GM12878 (cell line): ENCODE data around the gene GLRA1. TPM values are rescaled to one million over a fixed set of nuclear protein-coding genes. Genes with fewer than 3 reads are reported as not detected.

ENCODE experiments used
- ATAC-seq: fragments of 200-7000 bp; cut with Tn5 transposase; 3 replicates; pipeline ENCODE4 v1.9.1; 2020; ENCODE audit warnings: mild to moderate bottlenecking, moderate library complexity
- BruUV-seq: library from RNA; stranded (reverse); fragments of 400-500 nt; replicated peaks from 2 replicates; lab custom pipeline; 2021; lab: Mats Ljungman, UMichigan
- CTCF ChIA-PET: fragments of 300-600 bp; sonication (Branson Sonifier 250); formaldehyde crosslinking; extraction: SDS; loops from one replicate; lab custom pipeline; 2021; ENCODE audit warnings: inconsistent platforms; lab: Yijun Ruan, JAX
- POLR2A ChIA-PET: fragments of 350-600 bp; formaldehyde crosslinking; extraction: SDS; loops from one replicate; lab custom pipeline; 2021; ENCODE audit warnings: inconsistent platforms; lab: Charles Lee
- RAD21 ChIA-PET: fragments of 300-600 bp; sonication (Branson Sonifier 250); formaldehyde crosslinking; loops from one replicate; lab custom pipeline; 2023; ENCODE audit warnings: antibody characterized with exemption; ENCODE audit not compliant: unreplicated experiment; lab: Charles Lee
- SMC1A ChIA-PET: fragments of 300-600 bp; sonication (Branson Sonifier 250); formaldehyde crosslinking; loops from one replicate; lab custom pipeline; 2023; ENCODE audit not compliant: unreplicated experiment, uncharacterized antibody; lab: Charles Lee
- DNase-seq: peaks from one replicate; pipeline ENCODE4 v3.0.0-alpha.2; 2011; ENCODE audit warnings: low read depth, low spot score
- FAIRE-seq: peaks from 3 replicates; lab custom pipeline; 2011; peaks lifted over from hg19 to GRCh38; lab: Jason Lieb, UNC
- H2AFZ ChIP-seq: 2 replicates; pipeline ENCODE4 v1.6.0; 2011; ENCODE audit warnings: low read depth, low read length, control low read depth; ENCODE audit not compliant: control insufficient read depth
- H3K27ac ChIP-seq: 2 replicates; pipeline ENCODE4 v1.5.1; 2011; ENCODE audit warnings: control low read depth; ENCODE audit not compliant: control insufficient read depth, insufficient read depth
- H3K27me3 ChIP-seq, 2 experiments: replicated peaks in 1 of 2; 2 replicates each; pipeline versions ENCODE4 v1.6.0 to v1.6.1; 2011; ENCODE audit warnings: low read length in 1 of 2; ENCODE audit not compliant: control insufficient read depth in 2 of 2, insufficient read depth in 2 of 2
- H3K36me3 ChIP-seq, 2 experiments: 2 replicates each; pipeline ENCODE4 v1.5.1; 2011; ENCODE audit warnings: low read length in 1 of 2; ENCODE audit not compliant: control insufficient read depth in 2 of 2, insufficient read depth in 2 of 2
- H3K4me1 ChIP-seq: 2 replicates; pipeline ENCODE4 v1.6.1; 2011; ENCODE audit warnings: mild to moderate bottlenecking, low read length, moderate library complexity, mixed read lengths; ENCODE audit not compliant: control insufficient read depth, insufficient read depth
- H3K4me2 ChIP-seq: 2 replicates; pipeline ENCODE4 v1.6.0; 2011; ENCODE audit warnings: control low read depth; ENCODE audit not compliant: control insufficient read depth, insufficient read depth
- H3K4me3 ChIP-seq: fragments of 200-600 bp; sonication (generic); 2 replicates; pipeline ENCODE4 v1.5.1; 2016
- H3K79me2 ChIP-seq: 2 replicates; pipeline ENCODE4 v1.6.0; 2011; ENCODE audit warnings: low read length; ENCODE audit not compliant: control insufficient read depth, insufficient read depth
- H3K9ac ChIP-seq: 2 replicates; pipeline ENCODE4 v1.8.0; 2011; ENCODE audit warnings: low read length, control low read depth, mixed read lengths; ENCODE audit not compliant: control insufficient read depth, insufficient read depth
- H3K9me3 ChIP-seq: replicated peaks from 3 replicates; pipeline ENCODE4 v1.5.1; 2011; ENCODE audit warnings: mild to moderate bottlenecking, low read length; ENCODE audit not compliant: control insufficient read depth, insufficient read depth
- H4K20me1 ChIP-seq: 2 replicates; pipeline ENCODE4 v1.6.0; 2011; ENCODE audit not compliant: control insufficient read depth, insufficient read depth
- BCL3 ChIP-seq: IDR thresholded peaks from 2 replicates; pipeline ENCODE4 v1.6.1; 2011; ENCODE audit warnings: borderline replicate concordance, low read depth, mild to moderate bottlenecking, moderate library complexity, low read length; ENCODE audit not compliant: insufficient read depth, poor library complexity, severe bottlenecking
- BHLHE40 ChIP-seq, 2 experiments: fragments of 450-650 bp in 1 of 2; IDR thresholded peaks; 2 replicates each; pipeline ENCODE4 v1.6.1; 2011 to 2017; ENCODE audit warnings: low read depth in 2 of 2, borderline replicate concordance in 1 of 2, improper control_type of control experiment in 1 of 2, low read length in 1 of 2, mild to moderate bottlenecking in 1 of 2
- CREM ChIP-seq: IDR thresholded peaks from 2 replicates; pipeline ENCODE4 v1.6.1; 2014; ENCODE audit warnings: antibody characterized with exemption, low read depth
- SKIL ChIP-seq: fragments of 450-650 bp; IDR thresholded peaks from 2 replicates; pipeline ENCODE4 v1.6.1; 2017; ENCODE audit warnings: mild to moderate bottlenecking, low read depth, inconsistent platforms; ENCODE audit not compliant: poor library complexity, severe bottlenecking
- TCF7 ChIP-seq: IDR thresholded peaks from 2 replicates; pipeline ENCODE4 v1.6.1; 2014; ENCODE audit warnings: antibody characterized with exemption, borderline replicate concordance
- ZBED1 ChIP-seq: IDR thresholded peaks from 2 replicates; pipeline ENCODE4 v1.6.1; 2016; ENCODE audit warnings: borderline replicate concordance
- ZNF274 ChIP-seq: IDR thresholded peaks from one replicate; pipeline ENCODE4 v1.8.0; 2011; ENCODE audit not compliant: insufficient read length, insufficient read depth
- WGBS: methylation state at CpG from one replicate; pipeline ENCODE4 v1.1.6; 2016; ENCODE audit warnings: low lambda C conversion rate; ENCODE audit not compliant: insufficient replicate concordance, insufficient coverage; ENCODE audit errors: missing lambda C conversion rate; 5-methylcytosine and 5-hydroxymethylcytosine counted together
- in situ Hi-C: fragments of 300-500 bp; cut with MboI; formaldehyde crosslinking; loops from 9 replicates; pipeline ENCODE4 v1.14.3; 2018; ENCODE audit warnings: mixed read lengths
- intact Hi-C: fragments of 100-400 bp; cut with micrococcal nuclease; formaldehyde crosslinking; loops from one replicate; pipeline ENCODE4 v1.14.2; 2022; ENCODE audit not compliant: unreplicated experiment
- polyA plus RNA-seq, 11 experiments: library from polyadenylated mRNA; depleted of rRNA in 4 of 11; unstranded in 6 of 11; stranded (reverse) in 5 of 11; fragments of >200 nt; fragmentation: Nextera tagmentation in 4 of 11; fragmentation: Illumina TruSeq in 1 of 11; extraction: Ambion mirVana in 4 of 11; extraction: Trizol in 1 of 11; gene quantifications; 1 replicate in 1 of 11; 2 replicates in 10 of 11; pipeline versions ENCODE4 v1.2.1 to v1.2.3, GENCODE V29; 2011 to 2016; ENCODE audit warnings: inconsistent platforms in 2 of 11, missing spikeins in 2 of 11, low read depth in 1 of 11
- total RNA-seq, 4 experiments: library from RNA; depleted of rRNA in 3 of 4; stranded (reverse); fragments of >200 nt in 3 of 4; fragmentation: Illumina TruSeq in 1 of 4; extraction: Trizol in 1 of 4; gene quantifications; 2 replicates each; pipeline versions ENCODE4 v1.2.1 to v1.2.3, GENCODE V29; 2013 to 2021

The GLRA1 gene
- total and polyA plus RNA-seq, 10 of the 15 experiments (the other 5 are each of a cell fraction or from before 2014, with no cell fraction given): not detected

GRCh38 chr5:151917904-151918303 lies 6.7 kb downstream of the GLRA1 start (continued):
- TF ChIP-seq BHLHE40 (IDR thresholded peaks at IDR 0.05; ENCODE audit: borderline replicate concordance in 1 of 2, low read depth in 2 of 2, low read length in 1 of 2) (no peak), SKIL (no peak), BCL3 (no peak)

GRCh38 chr5:151913425-151913824 lies 11.2 kb downstream of the GLRA1 start:
- intact Hi-C loops: no loop called here
- WGBS: 80% methylated on average over 2 of the region's 2 CpGs
- Histone ChIP-seq H3K4me1 (no peaks in the 10 kb centered on the region), H3K4me2 (no peak overlapping the region), H3K27me3 (no peaks in the 10 kb centered on the region), H3K9ac (no peak overlapping the region), H3K79me2 (no peaks in the 10 kb centered on the region), H3K36me3 (no peaks in the 10 kb centered on the region), H3K4me3 (no peak overlapping the region), H4K20me1 (no peaks in the 10 kb centered on the region), H3K27ac (no peak overlapping the region), H3K9me3 (no peaks in the 10 kb centered on the region), H2AFZ (no peak overlapping the region)
- ChIA-PET CTCF (no interaction called here), RAD21 (interaction anchor here (1.3 kb wide), 1 partner anchor 45 kb away, joined by 3 read pairs; no protein-coding TSS in a partner anchor), SMC1A (interaction anchor here (1.1 to 1.5 kb wide), 5 partner anchors 9 to 88 kb away, joined by 3 read pairs; no protein-coding TSS in a partner anchor), POLR2A (no interaction called here)
- no peak for TF ChIP-seq ZNF274
- TF ChIP-seq CREM: no peak
- TF ChIP-seq ZBED1: no peak
- TF ChIP-seq TCF7: no peak
- in situ Hi-C loops: no loop called here
- DNase-seq (no peak), ATAC-seq (no peak), FAIRE-seq (no peak)
- BruUV-seq: no TSS peak
